Activated naive CD4-positive, alpha-beta T cell (primary cell): ENCODE results near the gene CYB561D1.
A peak's percentile ranks its signal among the peaks of the same experiment; 100 is the strongest.

Experiments used
- DNase-seq, 4 experiments: peaks; one replicate each; lab custom pipeline; 2025; lab: John Stamatoyannopoulos, UW

The CYB561D1 gene

DNA sequence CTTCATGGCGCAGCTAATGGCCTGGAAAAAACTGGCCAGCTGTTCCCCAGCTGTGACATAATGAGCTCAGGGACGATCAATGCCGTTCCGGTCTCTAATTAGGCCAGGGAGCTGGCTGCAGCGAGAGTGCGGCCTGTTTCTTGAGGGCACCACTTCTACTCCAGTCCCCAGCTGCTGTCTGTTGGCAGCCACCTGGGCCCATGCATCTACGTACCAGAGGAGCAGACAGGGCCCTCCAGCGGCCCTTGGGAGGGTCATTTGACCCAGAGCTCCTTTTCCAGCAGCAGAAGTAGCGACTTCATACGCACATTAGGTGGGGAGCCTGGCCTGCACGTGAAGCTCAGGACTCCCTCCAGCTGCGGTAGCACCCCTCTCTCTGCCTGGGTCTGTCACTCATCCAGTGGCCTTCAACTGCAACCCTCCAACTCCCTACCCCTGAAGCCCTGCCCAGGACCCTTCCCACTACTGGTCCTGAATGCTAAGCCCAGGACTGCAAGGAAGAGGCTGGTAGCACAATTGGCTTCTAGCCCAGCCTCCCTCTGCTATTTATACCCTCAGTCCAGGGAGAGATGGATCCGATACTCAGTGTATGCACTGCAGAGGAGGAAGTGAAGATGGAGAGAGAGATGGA lies 36.7 kb downstream of the CYB561D1 start:
- DNase-seq: no peak

DNA sequence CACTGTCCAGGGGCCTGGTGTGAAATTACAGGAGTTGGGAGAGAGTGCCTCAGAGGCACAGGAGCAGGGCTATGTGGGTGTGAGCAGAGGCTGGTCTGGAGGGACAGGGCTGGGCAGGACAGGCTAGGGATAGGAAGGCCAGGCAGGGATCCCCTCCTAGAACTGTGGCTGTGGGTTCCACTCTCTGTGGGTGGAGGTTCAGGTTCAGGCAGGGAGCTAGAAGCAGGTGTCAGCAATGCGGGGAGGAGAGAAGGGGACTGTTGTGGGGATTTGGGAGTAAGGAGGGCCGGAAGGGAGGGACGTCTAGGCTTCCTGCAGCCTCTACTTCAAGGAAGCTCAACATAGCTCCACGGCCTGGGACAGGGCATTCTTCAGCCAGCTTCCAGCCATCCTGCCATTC lies 37.5 kb downstream of the CYB561D1 start:
- DNase-seq: no peak

DNA sequence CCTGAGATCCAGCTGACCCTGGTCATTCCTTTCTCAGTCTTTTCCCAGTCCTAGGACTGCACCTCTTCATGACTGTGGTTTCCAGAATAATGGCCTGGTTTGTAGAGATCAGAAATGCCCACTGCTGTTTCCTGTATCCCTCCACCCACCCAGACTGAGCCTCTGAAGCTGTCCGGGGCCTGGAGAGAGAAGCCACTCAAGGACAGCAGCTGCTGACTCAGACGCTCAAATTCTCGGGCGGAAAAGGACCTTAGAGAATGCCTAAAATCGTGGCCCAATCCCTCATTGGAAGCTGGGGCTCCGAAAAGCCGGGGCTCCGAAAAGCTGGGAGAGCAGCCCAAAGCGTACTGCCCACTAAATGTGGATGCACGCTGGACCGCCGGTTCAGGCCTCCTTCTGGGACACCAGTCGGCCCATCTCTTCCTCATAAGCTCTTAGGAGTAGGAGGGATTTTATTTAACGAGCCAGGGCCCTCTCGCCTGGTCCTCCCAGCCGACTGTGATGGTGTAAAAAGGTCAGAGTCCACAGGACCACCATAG lies 38.0 kb downstream of the CYB561D1 start:
- no peak for DNase-seq

DNA sequence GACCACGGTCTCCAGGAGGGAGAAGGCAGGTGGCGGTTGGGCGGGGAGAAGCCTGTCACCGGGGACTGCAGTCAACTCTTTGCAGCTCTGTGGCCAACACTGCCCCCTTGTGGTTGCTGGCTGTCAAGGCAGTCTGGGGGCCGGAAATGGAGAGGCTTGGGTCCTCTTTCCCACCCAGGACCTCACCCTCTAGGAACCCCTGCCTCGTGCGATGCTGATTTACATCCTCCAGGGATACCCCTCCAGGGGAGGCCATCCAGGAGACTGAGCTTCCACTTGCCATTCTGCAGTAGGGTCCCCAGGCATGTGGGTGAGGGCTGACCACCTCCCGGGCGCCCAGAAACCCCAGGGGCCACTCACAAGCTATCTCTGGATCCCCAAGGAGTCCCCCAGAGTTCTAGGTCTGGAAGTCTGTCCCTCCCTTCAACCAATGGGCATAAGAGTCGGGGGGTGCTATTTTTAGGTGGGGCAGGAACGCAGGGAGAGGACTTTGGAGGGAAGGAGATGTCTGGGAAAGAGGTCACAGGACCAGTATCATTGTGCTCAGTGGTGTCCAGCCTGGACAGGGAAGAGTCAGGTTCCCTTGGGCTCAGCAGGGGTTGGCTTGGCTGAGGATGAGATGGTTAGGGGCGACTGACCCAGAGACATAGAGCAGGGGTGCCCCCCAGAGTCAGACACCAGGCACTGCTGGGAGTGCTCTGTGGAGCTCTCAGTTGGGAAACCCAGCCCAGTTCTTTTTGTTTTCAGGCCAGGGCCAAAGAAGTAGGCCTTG lies 38.7 kb downstream of the CYB561D1 start:
- peak; percentile 86 to 93 (median 92) for DNase-seq

DNA sequence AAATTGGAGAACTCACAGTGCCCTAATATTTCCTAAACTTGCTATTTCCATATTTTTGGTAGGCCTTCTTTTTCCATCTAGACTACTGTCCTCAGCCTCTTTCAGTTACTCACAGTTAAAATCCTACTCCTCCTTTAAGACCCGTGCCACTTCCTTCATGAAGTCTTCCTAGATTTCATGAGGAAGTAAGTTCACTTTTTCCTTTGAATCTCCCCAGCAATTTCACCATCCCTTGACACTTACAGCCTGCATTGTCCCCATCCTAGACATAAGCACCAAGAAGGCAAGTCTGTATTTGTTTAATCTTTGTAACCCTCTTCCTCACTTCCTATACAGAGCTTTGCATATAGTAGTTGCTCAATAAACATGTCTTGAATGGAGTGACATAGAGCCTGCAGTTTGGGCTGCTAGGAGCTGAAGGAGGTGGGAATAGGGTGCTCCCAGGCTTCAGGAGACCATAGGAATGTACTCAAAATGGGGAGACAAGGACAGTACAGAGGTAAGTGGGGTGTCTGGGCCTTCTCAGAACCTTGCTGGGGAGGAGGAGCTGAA lies 40.5 kb downstream of the CYB561D1 start:
- DNase-seq: no peak

DNA sequence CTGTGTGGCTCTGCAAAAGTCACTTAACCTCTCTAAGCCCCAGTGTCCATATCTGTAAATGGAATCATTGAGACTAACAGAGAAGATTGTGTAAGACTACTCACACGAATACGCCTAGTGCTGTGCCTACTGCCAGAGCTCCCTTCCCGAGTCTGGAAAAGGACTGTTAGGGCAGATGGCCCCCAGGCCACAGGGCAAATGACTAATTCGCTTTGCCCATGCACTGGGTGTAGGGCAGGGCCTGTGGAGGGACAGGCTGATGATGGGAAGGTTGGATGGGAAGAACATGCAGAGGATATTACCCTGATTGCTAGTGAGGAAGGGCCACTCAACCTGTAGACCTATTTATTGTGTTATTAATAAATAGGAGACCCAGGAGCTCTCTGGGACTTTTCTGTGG lies 41.6 kb downstream of the CYB561D1 start:
- no peak for DNase-seq

DNA sequence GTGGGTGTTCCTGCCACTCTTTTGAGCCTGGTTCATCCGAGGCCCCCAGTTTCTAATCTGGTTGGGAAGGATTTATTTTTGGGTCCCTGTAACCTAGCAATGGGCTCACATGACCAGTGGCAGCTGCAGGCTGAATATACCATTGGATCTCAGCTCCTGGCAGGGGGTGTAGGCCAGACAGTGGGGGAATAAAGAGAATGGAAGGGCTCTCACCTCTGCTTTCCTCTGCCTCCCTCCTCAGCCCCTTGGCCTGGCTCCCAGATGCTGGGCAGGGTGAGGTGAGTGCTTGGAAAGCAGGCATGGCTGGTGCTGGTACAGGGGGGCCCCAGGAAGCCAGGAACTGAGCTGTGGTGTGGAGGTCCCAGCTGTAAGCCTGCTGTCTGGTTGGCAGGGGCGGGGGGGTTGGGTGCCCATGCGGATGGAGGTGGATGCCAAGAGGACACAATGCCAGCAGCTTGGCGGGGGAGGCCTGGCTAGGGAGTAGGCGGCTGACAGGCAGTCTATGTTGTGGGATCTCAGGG lies 42.1 kb downstream of the CYB561D1 start:
- no peak for DNase-seq

DNA sequence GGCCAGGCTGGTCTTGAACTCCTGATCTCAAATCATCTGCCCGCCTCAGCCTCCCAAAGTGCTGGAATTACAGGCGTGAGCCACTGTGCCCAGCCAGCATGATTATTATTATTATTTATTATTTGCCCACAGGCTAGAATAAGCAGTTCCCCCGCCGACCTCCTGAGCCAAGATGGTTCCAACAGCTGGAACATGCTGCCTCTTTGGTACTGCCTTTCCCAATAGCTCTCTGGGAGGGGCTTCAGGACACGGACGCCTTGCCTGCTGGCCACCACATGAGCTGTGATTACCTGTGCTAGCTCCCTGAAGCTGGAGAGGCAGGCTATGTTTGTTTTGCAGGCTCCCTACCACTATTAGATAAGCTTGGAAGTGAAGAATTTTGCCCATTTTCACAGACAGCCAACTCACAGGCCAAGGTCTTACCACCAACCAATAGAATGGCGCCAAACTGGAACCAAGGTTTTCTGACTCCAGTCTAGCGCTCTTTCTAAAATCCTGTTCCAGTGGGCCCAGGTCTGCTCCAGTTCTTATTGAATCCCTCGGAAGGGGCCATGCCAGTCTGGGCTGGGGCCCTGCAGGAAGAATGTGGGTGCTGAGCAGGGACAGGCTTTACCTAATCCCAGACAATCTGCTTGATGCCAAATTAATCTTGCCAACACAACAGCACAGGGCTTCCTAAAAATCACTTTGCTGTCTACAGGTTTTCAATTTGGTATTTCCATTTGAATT lies 43.7 kb downstream of the CYB561D1 start:
- no peak for DNase-seq

DNA sequence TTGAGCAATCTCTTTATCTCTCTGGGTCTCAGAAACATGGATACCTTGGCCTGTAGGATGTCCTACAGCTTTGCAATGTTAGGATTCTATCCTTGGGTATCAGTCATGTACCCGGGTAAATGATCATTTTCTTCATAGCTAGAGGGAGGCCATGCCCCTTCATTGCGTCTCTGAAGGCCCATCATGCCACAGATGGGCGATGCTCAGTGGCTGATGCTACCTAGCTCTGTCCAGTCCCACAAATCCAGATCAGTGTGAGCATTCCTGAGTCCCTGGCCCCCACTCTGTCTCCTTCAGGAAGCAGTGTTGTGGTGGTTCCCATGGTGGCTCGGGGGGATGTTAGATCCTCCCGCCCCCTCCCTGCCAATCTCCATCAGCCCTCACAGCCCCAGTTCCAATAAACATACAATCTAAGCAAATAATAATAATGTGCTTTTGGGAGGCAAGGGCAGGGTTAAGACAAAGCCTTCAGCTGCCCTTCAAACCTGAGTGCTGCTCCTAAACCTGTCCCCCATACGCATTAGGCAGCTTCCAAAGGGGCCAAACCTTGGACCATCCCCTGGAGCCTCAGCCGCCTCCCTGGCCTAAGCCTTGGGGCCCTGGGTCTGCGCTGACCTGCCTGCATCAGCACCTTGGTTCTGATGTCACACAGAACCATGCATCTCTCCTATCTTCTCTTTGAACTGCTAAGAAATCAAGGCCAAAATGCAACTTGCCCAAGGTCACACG lies 45.1 kb downstream of the CYB561D1 start:
- DNase-seq: no peak

DNA sequence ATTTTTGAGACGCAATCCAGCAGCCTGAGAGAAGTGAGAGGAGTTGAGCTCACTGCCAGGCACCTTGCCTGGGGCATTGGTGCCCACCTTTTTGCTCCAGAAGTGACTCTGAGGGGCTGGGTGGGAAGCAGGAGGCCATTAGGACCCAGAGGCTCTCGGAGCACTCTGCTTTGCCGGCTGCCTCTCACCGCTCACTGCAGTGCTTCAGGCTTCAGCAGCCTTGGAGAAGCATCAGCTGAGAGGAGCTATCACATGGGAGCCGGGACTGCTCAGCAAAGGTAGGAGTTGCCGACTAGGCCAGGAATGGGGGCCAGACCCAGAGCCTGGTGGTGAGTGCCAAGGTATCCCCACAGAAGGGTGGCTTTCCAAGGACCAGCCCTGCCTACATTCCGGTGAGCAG lies 45.8 kb downstream of the CYB561D1 start, which contains the start of gene GPR61:
GPR61 (plus strand) TSS at position 197 of the 400 bp plus-strand sequence. CDS start 3,151 bp downstream, outside the sequence.
- no peak for DNase-seq

DNA sequence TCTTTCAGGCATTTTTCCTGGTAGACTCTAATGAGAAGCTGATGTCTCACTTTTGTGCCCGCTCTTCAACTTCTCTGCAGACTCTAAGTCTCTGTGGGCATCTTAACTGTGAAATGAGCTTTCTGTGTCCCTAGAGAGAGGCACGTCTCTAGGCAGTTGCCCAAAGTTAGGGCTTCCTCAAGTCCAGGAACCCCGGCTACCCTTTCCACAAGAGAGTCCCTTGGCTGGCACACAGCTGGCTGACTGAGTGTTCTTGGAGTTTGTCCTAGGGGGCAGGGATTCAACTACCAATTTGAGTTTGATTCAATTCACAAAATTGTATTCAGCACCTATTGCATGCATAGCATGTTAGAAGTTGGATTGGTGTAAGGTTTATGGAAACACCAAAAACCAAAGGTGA lies 47.2 kb downstream of the CYB561D1 start:
- no peak for DNase-seq

DNA sequence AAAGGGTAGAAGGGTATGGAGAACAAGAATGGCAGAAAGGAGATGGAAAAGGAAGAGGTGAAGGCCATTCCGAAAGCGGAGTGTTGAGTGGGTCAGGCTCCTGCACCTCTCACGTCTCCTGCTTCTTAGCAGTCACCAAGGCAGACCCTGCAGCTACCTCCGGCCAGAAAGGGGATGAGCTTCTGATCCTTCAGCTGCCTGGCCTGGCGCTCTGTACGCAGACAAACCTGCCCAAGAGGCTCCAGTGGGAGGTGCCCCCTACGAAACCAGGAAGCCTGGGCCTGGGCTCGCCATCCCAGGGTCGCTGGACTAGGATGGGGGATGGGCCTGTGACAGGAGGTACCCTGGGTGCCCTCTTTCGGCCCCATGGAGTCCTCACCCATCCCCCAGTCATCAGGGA lies 48.8 kb downstream of the CYB561D1 start:
- DNase-seq: no peak

DNA sequence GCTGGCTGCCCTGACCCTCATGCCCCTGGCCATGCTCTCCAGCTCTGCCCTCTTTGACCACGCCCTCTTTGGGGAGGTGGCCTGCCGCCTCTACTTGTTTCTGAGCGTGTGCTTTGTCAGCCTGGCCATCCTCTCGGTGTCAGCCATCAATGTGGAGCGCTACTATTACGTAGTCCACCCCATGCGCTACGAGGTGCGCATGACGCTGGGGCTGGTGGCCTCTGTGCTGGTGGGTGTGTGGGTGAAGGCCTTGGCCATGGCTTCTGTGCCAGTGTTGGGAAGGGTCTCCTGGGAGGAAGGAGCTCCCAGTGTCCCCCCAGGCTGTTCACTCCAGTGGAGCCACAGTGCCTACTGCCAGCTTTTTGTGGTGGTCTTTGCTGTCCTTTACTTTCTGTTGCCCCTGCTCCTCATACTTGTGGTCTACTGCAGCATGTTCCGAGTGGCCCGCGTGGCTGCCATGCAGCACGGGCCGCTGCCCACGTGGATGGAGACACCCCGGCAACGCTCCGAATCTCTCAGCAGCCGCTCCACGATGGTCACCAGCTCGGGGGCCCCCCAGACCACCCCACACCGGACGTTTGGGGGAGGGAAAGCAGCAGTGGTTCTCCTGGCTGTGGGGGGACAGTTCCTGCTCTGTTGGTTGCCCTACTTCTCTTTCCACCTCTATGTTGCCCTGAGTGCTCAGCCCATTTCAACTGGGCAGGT lies 49.5 kb downstream of the CYB561D1 start:
- no peak for DNase-seq

DNA sequence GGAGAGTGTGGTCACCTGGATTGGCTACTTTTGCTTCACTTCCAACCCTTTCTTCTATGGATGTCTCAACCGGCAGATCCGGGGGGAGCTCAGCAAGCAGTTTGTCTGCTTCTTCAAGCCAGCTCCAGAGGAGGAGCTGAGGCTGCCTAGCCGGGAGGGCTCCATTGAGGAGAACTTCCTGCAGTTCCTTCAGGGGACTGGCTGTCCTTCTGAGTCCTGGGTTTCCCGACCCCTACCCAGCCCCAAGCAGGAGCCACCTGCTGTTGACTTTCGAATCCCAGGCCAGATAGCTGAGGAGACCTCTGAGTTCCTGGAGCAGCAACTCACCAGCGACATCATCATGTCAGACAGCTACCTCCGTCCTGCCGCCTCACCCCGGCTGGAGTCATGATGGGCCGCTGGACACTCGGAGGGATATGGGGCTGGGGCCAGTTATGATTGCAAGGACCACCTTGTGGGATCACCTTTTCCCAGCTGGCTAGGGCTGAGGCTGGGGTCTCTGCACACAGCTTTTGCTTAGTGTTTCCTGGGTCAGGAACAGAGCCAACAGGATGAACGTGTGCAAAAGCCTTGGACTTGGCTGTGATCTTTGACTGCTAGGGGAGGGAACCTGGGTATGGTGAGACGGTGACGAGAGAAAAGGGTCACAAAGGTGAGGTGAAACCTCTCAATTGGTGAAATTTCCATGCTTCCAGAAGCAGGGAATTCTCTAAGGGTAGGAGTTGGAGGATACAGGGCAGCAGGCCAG lies 50.3 kb downstream of the CYB561D1 start:
- DNase-seq: no peak

DNA sequence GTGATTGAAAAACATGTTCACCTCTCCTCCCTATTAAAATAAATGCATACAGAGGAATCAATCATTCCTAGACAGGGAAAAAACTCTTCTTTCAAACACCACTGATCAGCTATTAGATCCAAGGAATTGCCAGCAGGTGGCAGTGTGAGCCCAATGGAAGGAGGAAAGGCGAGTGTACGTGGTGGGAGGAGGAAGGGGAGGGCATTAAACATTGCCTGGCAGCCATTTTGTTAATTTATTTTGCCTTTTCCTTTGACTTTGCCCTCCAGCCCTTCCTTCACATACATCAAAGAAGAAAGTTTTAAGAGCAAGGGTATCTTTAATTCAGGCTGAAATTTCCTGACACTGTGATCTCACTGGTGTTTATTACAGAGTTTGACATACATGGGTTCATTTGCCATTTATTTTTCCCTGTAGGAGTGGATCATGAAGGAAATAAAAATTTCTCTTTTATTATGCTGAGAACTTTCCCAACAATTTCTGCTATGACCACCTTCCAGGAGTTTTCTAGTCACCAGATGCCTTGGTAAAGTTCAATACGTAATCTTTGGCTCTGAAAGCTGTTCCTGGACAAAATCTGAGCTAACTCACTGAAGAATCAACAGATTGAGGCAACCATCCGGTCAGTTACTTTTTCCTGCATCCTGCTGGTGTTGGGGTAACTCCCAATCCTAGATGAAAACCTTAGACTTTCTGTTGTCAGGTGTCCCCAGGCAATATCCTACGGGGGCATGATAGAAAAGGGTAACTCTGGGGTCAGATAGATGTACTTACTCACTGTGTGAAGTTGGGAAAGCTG lies 52.6 kb downstream of the CYB561D1 start:
- DNase-seq: peak; percentile 40 to 82 (median 65)

DNA sequence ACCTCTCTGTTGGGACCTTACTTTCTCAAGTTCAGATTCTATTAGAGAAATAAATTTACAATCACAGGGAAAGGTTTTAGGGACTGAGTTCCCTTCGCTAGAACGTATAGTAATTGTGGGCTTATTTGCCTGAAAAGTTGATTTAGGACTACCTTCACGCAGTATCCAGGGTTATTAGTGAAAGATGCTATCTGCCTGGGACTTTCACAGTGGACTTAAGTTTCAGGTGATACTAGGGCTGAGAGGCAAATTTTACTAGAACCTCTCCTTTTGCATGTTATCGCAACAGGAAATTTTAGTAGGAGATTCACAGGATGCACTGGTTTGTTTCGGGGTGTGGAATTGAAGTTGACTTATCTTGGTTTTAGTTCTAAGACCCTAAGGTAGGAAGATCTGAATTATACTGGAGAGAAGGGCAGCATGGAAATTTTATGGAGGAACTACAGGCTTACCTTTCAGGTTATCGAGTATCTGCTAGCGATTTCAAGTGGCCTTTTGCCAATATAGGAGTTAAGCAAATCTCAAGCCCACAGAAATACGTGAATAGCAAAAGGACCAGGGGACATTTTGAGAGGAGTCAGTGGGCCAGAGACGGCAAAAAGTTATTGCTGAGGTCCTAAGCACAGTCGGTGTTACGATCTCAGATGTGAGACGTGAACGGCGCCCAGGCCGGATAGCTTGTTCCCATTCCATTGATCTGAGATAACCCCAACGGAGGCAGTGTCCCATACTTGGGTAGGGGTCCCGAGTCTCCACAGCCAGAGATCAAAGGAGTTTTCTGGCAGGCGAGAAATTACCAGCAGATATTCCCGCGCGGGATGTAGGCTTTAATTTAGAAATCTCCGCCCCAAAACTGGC lies 53.8 kb downstream of the CYB561D1 start:
- peak in 1 of 4 experiments; percentile 32 for DNase-seq

DNA sequence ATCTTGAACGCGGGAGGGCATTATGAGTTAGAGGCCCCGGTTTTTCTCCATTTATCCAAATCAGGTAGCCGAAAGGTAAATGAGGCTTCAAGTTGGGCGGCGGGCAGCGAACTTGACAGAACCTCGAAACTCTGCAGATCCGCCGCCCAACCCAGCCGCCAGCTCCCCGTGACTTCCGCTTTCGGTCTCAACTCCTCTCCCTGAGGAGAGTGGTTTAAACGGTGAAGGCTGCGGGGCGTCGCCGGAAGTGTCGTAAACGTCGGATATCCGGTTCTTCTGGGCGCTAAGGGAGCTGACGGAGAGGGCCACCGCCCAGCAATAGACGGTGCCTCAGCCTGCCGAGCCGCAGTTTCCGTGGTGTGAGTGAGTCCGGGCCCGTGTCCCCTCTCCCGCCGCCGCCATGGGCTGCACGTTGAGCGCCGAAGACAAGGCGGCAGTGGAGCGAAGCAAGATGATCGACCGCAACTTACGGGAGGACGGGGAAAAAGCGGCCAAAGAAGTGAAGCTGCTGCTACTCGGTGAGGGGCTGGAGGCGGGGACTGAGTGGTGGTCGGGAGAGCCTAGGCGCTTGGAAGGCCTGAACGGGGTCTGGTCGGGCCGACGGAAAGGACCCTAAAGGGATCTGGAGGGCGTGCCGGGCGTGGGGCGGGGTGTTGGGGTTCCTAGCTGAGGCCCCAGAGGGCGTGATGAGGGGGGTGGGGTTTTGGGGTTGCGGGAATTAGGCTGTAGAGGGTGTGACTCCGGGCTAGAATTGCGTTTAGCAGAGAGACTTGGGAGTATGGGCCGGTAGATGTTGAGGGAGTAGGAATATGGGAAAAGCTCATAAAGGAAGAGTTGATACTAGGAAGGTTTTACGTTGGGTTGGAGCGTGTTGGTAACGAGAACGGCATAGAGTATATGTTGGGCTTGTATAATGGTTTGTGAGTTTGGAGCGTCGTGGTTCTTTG lies 54.7 kb downstream of the CYB561D1 start, which contains the start of gene GNAI3:
GNAI3 (plus strand) TSS at position 295 of the 947 bp plus-strand sequence; CDS start at position 401, 106 bp downstream.
- DNase-seq: peak; percentile 79 to 92 (median 87)
